Measurements from ENCODE around the gene CDAN1.

CDAN1 gene

DNA sequence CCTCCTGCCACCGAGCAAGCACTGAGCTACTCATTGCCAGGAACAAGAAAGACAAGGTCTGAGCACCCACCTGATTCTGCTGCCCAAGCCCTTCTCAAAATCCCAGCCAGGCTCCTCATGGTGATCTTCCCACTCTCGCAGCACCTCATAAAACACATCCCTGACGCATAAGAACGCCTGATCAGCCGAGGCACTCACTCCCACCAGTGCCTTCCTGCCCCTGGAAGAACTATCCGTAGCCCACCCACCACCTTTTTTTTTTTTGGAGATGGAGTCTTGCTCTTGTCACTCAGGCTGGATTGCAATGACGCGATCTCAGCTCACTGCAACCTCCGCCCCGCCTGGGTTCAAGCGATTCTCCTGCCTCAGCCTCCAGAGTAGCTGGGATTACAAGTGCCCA is 3.9 kb downstream of the CDAN1 start:
- no peak for DNase-seq (ENCODE audit: low spot score)

DNA sequence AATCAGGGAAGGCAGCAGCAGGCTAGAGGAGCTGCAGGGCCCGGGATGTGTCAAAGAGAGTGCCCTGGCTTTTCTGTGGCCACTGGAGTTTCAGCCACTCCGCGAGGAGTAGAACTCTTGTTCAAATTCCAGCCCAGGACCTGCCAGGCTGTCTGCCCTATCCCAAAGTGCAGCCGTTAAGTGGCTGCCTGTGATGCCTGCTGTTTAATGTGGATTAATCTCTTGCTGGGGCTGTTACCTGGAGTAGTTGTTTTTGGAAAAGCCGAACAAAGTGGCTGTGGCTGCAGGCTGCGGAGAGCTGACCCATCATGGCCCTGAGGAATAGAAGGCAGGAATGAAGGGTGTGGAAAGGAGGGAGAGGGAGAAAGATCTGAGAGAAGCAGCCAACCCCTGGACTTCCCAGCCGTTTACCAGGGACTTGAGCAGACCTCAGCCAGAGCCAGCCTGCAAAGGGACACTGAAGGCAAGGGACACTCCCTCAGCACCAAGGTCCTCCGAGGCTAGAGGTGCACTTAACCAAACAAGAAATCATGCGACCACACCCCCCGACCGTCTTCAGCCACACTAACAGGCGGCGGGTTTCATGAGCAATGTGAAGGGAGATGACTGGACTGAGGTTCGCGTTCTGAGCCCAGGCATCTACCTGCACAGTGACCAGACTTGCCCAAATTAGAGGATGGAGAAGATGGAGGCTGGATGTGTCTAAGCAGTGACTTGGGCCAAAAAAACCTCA is 4.7 kb downstream of the CDAN1 start:
- DNase-seq (ENCODE audit: low spot score) = no peak

DNA sequence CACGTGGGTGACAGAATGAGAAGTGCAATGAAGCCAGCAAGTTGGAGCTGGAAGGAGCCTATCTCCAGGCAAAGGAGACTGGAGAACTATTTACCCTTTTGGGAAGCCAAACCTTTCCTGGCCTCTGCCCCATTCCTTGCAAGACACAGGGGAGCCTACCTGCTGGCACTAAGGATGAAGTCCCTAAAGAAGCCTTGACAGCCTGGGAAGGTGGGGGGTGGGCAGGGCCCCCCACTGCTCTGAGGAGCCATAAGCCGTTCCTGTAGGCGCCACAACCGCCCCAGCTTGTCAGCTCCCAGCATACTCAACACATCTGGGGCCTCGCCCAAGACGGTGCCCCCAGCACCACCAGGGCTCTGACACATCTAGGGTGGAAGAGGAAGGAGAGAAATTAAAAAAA is 5.5 kb downstream of the CDAN1 start:
- no peak for DNase-seq (ENCODE audit: low spot score)

DNA sequence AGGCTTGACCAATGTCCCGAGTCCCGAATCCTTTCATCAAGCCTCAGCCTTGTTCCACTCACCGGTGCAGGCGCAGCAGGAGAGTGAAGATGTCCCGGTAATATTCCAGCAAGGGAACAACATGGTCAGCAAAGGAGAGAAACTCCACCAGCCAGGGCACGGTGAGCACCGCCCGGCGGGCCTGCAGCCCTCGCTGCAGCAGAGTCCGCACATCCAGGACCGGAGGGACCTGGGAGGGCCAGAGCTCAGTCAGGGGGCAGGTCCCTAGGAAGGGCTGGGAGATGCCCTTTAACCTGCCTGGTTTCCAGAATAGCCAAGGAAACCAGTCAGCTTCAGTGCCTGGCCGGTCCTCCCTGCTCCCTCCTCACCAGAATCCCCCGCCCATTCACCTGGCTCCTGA is 6.4 kb downstream of the CDAN1 start:
- no peak for DNase-seq (ENCODE audit: low spot score)

DNA sequence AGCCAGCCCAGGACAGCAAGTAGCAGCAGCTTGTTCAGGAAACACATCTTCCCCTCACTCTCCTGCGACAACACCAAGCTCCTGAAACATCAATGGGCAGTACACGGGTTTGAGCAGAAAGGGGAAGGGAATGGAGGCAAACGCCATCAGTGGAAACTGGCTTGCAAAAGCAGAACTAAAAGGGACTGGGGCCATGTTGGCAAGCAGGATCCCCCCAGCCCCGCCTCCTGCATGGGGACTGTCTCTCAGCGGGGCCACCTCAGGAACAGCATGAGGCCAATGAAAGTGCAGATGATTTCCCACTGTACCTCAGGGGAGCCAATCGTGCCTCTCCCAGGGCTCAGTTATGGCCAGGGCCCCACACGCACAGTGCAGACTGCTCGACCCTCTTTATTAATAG is 6.8 kb downstream of the CDAN1 start:
- DNase-seq (ENCODE audit: low spot score) = no peak

DNA sequence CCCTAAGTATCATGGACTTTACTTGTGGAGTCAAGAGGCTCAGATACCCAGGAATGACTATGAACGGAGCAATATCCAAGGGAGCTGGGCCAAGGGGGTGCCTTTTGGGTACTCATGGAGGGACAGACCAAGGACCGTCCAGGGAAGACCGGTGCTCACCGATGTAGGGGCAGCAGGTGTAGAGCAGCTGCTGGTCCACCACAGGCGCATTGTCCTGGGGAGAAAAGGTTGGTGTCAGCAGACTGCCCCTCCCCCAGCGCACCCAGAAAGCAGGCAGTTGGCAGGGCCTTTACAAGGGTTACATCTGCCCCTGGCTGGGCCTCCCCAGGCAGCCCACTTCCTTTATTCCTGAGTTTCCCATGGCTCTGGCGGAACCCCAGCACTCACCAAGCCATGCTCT is 7.5 kb downstream of the CDAN1 start:
- no peak for DNase-seq (ENCODE audit: low spot score)

DNA sequence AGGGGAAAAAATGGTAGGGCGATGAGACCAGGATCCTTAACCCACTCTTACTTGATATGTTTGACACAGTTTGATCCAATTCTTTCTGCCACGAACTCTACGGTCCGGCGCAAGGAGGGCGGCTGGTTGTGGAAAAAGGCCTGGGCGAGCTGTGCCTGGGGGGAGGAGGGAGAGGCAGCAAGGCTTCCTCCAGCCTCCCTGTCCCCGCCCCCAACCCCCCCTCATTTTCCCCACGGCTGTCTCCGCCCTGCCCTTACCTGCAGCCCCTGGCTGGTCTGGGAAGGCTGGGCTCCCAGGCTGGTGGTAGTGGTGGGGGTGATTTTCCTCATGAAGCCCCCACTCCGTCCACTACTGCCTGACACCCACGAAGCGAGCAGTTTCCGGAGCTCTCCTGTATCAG is 8.0 kb downstream of the CDAN1 start:
- no peak for DNase-seq (ENCODE audit: low spot score)

DNA sequence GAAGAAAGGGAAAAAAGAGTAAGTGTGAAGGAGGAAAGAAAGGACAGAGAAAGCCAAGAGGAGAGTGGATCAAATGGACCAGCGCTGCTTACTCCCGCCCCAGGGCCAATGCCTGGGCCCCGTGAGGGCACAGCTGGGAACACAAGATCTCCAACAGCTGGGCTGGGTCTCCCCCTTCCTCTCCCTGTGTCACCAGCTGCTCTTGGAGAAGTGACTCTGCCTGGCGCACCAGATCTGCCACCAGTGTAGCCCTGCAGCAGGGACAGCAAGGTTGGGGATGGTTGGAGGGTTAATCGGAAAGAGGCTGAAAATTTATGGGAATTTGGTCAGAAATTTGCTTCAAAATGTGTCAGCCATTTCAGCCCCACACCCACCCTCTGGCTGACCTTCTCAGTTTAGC is 8.4 kb downstream of the CDAN1 start:
- DNase-seq (ENCODE audit: low spot score) = no peak

DNA sequence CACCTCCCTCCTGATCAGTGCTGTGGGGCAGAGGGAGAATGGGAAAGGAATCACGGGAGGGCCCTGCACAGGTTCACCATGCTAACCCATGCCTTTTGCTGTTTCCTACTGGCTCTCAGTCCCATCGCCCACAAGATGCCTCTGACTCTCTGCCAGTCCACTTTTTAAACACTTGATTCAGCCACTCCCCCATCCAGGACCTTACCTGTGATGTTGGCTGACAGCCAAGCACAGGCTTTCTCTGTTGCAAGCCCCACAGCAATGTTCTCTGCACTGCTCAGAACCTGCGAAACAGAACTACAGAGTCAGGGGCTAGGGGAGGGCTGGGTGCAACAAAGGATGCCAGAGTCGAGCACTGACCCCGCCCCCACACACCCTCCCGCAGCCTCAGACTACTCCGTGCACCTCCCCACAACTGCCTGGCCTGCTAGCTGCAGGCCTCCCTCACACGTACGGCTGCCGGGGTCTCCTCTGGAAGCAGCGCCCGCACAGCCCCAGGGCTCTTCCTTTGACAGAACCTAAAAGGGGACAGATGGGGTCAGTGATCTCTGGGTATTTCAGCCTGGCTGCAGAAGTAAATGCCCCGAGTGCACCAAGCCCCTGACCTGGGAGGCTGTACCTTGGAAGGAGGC is 9.1 kb downstream of the CDAN1 start:
- no peak for DNase-seq (ENCODE audit: low spot score)

DNA sequence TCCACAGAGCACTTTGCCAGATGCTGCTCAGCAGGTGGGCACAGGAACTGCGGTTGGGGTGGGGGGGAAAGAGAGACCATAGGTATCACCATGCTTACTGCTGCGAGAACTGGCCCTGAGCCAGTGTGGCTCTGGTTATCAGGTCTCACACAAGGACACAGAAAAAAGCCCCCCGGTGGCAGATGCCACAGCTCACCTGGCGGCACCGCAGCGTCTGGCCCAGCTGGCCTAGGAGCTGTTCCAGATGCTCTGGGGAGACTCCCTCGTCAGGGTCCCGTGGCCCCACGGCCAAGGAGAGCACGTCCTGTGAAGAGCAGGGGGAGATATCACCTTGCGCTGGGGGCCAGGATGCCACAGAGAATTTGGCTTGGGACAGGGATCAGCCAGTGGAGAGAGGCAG is 10.8 kb downstream of the CDAN1 start:
- no peak for DNase-seq (ENCODE audit: low spot score)

DNA sequence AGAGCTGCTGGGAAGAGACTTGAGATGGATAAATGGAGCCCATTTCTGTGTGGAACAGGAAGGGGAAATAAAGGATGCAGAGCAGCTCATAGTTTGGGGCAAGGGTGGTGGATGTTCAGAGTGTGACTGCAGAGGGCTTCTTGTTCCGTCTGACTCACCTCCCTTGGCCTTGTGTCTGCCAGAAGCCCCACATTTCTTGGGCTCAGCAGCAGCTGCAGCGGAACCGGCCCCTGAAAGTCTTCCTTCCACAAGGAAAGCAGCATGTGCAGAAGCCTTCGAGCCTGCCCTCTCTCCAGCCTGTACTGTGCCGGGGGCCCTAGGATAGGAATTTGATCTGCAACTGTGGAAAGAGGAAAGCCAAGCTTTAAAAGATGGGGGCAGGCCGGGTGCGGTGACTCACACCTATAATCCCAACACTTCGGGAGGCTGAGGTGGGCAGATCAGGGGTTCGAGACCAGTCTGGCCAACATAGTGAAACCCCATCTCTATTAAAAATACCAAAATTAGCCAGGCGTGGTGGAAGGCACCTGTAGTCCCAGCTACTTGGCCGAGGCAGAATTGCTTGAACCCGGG is 11.5 kb downstream of the CDAN1 start:
- DNase-seq (ENCODE audit: low spot score) = no peak

DNA sequence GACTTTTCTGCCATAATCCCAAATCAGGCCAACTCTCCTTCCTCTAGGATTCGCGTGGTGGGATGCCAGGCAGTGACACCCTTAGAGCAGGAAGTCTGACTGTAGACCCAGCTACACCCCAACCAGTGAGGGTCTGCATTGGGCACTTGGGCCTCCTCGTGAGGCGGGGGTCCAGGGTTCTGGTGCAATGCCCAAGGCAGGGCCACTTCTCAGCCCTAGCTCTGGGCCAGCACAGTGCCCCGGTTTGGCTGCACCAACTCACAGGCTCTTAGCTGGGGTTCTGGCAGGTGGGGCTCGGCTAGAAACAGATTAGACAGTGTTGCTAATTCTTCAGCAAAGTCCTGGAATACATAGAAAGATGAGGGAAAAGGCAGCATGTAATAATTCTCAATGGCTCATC is 12.7 kb downstream of the CDAN1 start:
- no peak for DNase-seq (ENCODE audit: low spot score)

DNA sequence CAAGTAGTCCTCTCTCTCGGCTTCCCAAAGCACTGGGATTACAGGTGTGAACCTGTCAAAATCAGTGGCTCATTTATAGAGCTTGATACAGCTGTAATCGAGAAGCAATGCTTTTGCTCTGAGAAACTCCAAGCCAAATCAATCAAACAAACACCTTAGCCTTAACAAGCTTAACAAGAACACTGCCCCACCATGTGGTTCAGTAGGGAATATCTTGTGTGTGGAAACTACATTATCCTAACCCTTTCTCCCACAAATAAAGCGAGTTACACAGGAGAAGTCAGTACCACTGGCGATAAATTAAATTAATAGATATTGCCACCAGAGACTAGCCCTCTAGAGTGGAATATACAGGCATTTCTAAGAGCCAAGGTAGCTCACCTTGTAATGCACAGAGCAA is 13.9 kb downstream of the CDAN1 start:
- no peak for DNase-seq (ENCODE audit: low spot score)

DNA sequence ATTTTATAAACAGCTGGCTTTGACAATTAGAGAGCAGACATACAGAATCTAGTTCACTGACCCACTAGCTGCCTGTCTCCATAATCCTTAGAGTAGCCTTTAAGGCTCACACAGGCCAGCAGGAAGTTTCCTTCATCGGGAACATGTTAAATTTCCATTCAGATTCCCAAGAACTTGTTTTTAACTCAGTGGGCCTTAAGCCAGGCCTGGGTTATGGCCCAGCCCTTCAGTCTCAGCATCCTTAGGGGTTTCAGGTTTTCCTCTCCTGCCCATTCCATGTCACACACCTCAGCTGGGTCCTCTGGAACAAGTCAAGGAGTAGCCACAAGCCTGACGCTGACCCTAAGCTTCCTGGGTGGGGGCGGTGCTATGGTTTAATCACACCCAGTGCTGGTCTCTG is 15.0 kb downstream of the CDAN1 start:
- no peak for DNase-seq (ENCODE audit: low spot score)

DNA sequence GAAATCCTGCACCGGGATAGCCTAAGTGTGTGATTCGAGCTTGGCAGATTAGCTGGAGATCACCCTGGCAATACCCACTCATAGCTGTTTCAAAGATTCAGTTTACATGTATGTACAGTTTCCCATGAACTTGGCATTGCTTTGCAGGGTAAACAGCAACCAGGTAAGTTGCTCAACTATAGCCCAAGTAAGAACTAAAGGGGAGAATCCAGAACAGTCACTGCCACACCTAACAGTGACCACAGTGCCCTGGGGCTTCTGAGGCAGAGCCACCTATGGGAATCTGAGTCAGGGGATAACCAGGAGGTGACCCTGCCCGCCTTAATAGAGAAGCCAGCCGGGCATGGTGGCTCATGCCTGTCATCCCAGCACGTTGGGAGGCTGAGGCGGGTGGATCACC is 15.9 kb downstream of the CDAN1 start:
- no peak for DNase-seq (ENCODE audit: low spot score)

DNA sequence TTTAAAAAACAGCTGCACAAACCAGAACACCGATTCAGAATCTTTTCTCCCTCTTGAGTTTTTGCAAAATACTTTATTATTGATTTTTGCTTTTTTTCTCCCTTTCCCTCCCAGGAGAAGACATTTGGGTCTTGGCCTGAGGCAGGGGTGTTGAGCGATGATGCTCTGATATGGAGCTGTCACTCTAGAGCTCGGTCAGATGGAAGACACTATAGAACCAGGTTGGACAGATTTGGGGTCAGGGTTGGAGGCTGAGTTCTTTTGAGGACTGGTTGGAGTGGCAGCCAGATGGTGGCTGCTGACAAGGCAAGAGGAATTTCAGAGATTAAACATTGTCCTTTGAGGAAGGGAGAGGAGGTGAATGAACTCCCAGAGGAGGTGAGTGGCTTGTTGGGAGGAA is 16.9 kb downstream of the CDAN1 start:
- DNase-seq (ENCODE audit: low spot score) = no peak

DNA sequence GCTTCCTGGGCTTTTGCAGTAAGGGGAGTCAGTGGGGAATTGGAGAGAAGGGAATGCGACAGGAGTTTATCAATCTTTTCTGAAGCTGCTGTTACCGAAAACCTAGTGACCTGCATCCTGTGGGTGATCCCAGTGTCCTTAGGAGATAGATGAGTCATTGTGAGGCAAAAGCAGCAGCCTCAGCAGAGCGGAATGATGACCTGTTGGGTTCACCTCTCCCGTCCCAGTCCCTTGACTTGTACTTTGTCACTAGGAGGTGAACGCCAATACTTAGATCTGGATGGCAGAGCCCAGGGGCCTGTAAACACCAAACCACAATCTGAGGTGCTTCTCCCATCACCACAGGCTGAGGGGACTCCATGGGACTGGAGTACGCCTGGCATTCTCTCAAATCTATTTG is 17.9 kb downstream of the CDAN1 start:
- no peak for DNase-seq (ENCODE audit: low spot score)

DNA sequence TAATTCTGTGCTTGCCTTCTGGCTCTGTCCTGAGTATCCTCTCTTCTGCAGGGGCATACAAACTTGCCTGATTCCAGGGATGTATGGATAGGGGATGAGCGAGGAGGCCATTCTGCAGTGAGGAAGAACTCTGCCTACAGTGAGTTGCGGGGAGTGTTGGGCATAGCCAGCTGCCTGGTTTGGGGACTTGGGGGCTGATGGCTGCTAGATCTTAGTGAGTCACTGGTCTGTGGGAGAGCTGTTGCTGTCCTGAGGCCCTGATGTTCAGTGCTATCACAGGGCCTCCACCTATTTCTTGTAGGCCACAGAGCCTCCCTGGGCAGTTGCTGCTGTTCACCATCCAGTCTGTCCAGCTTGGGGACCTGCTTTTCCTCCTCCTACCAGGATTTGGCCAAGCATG is 20.3 kb downstream of the CDAN1 start:
- no peak for DNase-seq (ENCODE audit: low spot score)

DNA sequence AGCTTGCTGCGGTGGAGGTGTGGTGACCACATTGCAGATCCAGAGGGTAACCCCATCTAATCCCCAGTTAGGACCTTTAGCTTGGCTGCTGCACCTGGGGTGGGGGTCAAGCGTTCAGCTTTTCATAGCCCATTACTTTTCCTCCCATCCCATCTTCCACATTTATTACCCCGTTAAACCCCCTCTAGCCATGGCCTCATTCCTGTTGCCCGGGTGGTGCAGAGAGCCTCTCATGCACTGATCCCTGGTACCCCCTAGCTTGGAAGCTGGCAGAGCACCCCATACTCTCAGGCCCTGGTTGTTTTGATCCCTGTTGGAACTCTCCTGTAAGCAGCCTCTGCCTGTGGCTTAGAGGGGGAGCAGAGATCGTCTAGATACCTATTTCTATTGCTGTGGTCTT is 20.8 kb downstream of the CDAN1 start:
- DNase-seq (ENCODE audit: low spot score) = no peak

DNA sequence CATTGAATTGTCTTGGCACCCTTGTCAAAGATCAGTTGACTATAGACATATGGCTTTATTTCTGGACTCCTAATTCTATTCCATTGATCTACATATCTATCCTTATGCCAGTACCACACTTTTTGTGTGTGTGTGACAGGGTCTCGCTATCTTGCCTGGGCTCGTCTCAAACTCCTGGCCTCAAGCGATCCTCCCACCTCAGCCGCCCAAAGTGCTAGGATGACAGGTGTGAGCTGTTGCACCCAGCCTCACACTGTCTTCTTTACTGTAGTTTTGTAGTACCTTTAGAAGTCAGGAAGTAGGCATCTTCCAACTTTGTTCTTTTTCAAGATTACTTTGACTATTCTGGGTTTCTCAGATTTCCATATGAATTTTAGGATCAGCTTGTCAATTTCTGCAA is 24.3 kb downstream of the CDAN1 start:
- DNase-seq (ENCODE audit: low spot score) = no peak

DNA sequence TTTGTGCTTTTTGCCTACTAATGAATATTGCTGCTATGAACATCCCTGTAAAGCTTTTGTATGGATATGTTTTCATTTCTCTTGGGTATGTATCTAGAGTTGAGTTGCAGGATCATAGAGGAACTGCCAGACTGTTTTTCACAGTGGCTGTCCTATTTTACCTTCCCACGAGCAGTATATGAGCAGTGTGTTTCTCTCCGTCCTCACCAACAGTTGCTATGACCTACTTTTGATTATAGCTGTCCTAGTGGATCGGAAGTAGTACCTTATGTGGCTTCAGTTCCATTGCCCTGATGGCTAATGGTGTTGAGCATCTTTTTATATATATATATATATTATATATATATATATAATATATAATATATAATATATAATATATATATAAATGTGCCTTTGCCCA is 25.2 kb downstream of the CDAN1 start:
- no peak for DNase-seq (ENCODE audit: low spot score)

DNA sequence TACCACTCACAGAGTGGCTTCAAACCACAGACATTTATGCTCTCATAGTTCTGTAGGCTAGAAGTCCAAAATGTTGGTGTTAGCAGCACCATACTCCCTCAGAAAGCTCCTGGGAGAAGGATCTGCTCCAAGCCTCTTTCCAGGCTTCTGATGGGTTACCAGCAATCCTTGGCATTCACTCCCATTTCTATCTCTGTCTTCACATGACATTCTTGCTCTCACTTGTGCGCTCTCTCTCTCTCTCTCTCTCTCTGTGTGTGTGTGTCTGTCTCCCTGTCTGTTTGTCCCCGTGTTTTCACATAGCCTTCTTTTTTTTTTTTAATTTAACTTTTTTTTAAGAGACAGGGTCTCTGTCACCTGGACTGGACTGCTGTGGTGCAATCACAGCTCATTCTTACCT is 26.3 kb downstream of the CDAN1 start:
- DNase-seq (ENCODE audit: low spot score) = no peak

DNA sequence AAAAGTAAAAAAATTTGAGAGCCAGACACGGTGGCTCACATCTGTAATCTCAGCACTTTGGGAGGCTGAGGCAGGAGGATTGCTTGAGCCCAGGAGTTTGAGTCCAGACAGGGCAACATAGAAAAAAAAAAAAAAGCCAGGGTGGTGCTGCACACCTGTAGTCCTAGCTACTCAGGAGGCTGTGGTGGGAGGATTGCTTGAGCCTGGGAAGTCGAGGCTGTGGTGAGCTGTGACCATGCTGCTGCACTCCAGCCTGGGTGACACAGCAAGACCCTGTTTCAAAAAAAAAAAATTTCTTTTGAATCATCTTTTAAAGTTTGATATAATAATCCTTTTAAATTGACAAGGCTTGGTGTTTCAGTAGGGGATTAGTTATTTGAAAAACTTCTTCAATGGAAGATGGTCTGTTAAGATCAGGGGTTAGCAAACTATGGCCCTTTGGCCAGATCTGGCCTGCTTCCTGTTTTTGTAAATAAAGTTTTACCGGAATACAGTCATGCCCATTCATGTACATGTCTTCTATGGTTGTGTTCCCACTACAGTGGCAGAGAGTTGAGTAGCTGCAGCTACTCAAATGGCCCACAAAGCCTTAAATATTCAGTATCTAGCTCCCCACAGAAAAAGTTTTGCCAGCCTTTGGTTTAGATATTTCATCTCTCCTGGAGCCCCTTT is 28.9 kb downstream of the CDAN1 start:
- DNase-seq (ENCODE audit: low spot score) = no peak
